ENCODE data around the gene MCAT.

Gene MCAT

GRCh38 chr22:43173566-43173965, 30.4 kb upstream of the MCAT start:
- DNase-seq: no peak

- no peak for DNase-seq
Observed at GRCh38 chr22:43172191-43172590, 29.0 kb upstream of the MCAT start.

GRCh38 chr22:43171607-43172006, 28.4 kb upstream of the MCAT start:
- no peak for DNase-seq

GRCh38 chr22:43171019-43171491, 27.9 kb upstream of the MCAT start:
- DNase-seq: no peak

- no peak for DNase-seq
Observed at GRCh38 chr22:43170131-43170480, 26.9 kb upstream of the MCAT start.

- no peak for DNase-seq
Observed at GRCh38 chr22:43169310-43170130, 26.3 kb upstream of the MCAT start.

GRCh38 chr22:43168471-43169309, 25.5 kb upstream of the MCAT start:
- no peak for DNase-seq

- no peak for DNase-seq
Observed at GRCh38 chr22:43167001-43167589, 23.9 kb upstream of the MCAT start.

GRCh38 chr22:43166132-43166930, 23.1 kb upstream of the MCAT start:
- DNase-seq: no peak

- DNase-seq: no peak
Observed at GRCh38 chr22:43164636-43165035, 21.4 kb upstream of the MCAT start.

- no peak for DNase-seq
Observed at GRCh38 chr22:43163241-43163795, 20.1 kb upstream of the MCAT start.

GRCh38 chr22:43162412-43163150, 19.4 kb upstream of the MCAT start:
- no peak for DNase-seq

- DNase-seq: no peak
Observed at GRCh38 chr22:43160497-43161126, 17.4 kb upstream of the MCAT start.

- no peak for DNase-seq
Observed at GRCh38 chr22:43159484-43160178, 16.4 kb upstream of the MCAT start.

GRCh38 chr22:43158778-43159483, 15.7 kb upstream of the MCAT start:
- no peak for DNase-seq

GRCh38 chr22:43157874-43158546, 14.8 kb upstream of the MCAT start:
- DNase-seq: no peak

- no peak for DNase-seq
Observed at GRCh38 chr22:43156413-43156812, 13.2 kb upstream of the MCAT start.

GRCh38 chr22:43155789-43156188, 12.6 kb upstream of the MCAT start:
- no peak for DNase-seq
